Stomach (tissue), 9 donors: Measurements from ENCODE around the gene CDKN2B-AS1. TPM values are rescaled to one million over a fixed set of nuclear protein-coding genes. Genes with fewer than 3 reads are reported as not detected.

Experiments used
- DNase-seq, 2 donors: peaks; one replicate each; pipeline versions ENCODE4 v3.0.0 to v3.0.0-alpha.2; 2013 to 2019
- H3K27ac ChIP-seq, 5 donors: fragments of 200-600 bp in 4 of 5; sonication (generic) in 4 of 5; one replicate each; pipeline ENCODE4 v1.5.1; 2013 to 2019; ENCODE audit warnings: mild to moderate bottlenecking in 1 of 5, moderate library complexity in 1 of 5
- H3K27me3 ChIP-seq, 3 donors: fragments of 200-600 bp; sonication (generic); one replicate each; pipeline ENCODE4 v1.5.1; 2017 to 2019; ENCODE audit warnings: mixed run types in 1 of 3
- H3K36me3 ChIP-seq, 4 donors: fragments of 200-600 bp; sonication (generic); 1 replicate in 3 of 4; 2 replicates in 1 of 4; pipeline ENCODE4 v1.5.1; 2016 to 2019
- H3K4me1 ChIP-seq, 4 donors: fragments of 200-600 bp; sonication (generic); one replicate each; pipeline ENCODE4 v1.5.1; 2016 to 2019
- H3K4me3 ChIP-seq, 4 donors: fragments of 200-600 bp; sonication (generic) in 3 of 4; one replicate each; pipeline ENCODE4 v1.5.1; 2016 to 2019; ENCODE audit warnings: mild to moderate bottlenecking in 1 of 4
- H3K9me3 ChIP-seq, 4 donors: fragments of 200-600 bp; sonication (generic); one replicate each; pipeline ENCODE4 v1.5.1; 2016 to 2019
- CTCF ChIP-seq, 7 experiments: fragments of 450-650 bp in 4 of 7; fragments of 200-600 bp in 3 of 7; sonication (generic) in 3 of 7; IDR thresholded peaks; one replicate each; pipeline ENCODE4 v1.5.1; 2016 to 2019; ENCODE audit warnings: antibody characterized with exemption in 7 of 7, control low read depth in 2 of 7, mild to moderate bottlenecking in 1 of 7
- EP300 ChIP-seq: sonication (generic); formaldehyde crosslinking; IDR thresholded peaks from one replicate; pipeline ENCODE4 v1.6.1; 2017; ENCODE audit warnings: antibody characterized with exemption
- POLR2A ChIP-seq, 4 donors: fragments of 450-650 bp; IDR thresholded peaks; one replicate each; pipeline ENCODE4 v1.6.1; 2016; ENCODE audit warnings: antibody characterized with exemption in 4 of 4, control low read depth in 2 of 4, mild to moderate bottlenecking in 1 of 4, moderate library complexity in 1 of 4
- POLR2AphosphoS5 ChIP-seq, 3 donors: sonication (generic); formaldehyde crosslinking; IDR thresholded peaks; one replicate each; pipeline ENCODE4 v1.6.1; 2016; ENCODE audit warnings: antibody characterized with exemption in 3 of 3
- WGBS, 5 donors: extraction: QIAGEN DNeasy Blood & Tissue Kit in 3 of 5; methylation state at CpG; one replicate each; pipeline versions ENCODE4 v1.1.5 to v1.1.7; 2013 to 2018; 5-methylcytosine and 5-hydroxymethylcytosine counted together
- intact Hi-C: fragments of 100-400 bp; cut with DNase I; formaldehyde crosslinking; loops from one replicate; pipeline ENCODE4 v1.15.1; 2023; ENCODE audit warnings: low total_unique reads
- polyA plus RNA-seq, 3 donors: library from polyadenylated mRNA; stranded (reverse); fragments of 200-250 nt; gene quantifications; one replicate each; pipeline ENCODE4 v1.2.3, GENCODE V29; 2013
- total RNA-seq, 5 donors: library from RNA; depleted of rRNA; stranded (reverse); fragments of >200 nt; gene quantifications; one replicate each; pipeline versions ENCODE4 v1.1.0 to v1.2.3, GENCODE V29; 2014 to 2016
- donor health status: healthy with polysubstance abuse.
- donor health status: Bipolar disorder and iron deficiency.
- donor health status: healthy.

CDKN2B-AS1 gene
- total and polyA plus RNA-seq, 8 donors = 0.48 to 1.6 (median 1.1) TPM; not detected in 3

GRCh38 chr9:22148876-22149637, 154.5 kb downstream of the CDKN2B-AS1 start:
- no peak for TF ChIP-seq EP300
- TF ChIP-seq CTCF (IDR thresholded peaks at IDR 0.05) = no peak
- TF ChIP-seq POLR2AphosphoS5 (IDR thresholded peaks at IDR 0.05) = no peak
- TF ChIP-seq POLR2A (IDR thresholded peaks at IDR 0.05) = no peak
- Histone ChIP-seq H3K9me3 (no peaks in the 10 kb centered on the region), H3K4me3 (no peak overlapping the region), H3K4me1 (no peaks in the 10 kb centered on the region), H3K27me3 (no peaks in the 10 kb centered on the region), H3K36me3 (no peaks in the 10 kb centered on the region), H3K27ac (no peak overlapping the region)
- intact Hi-C loops = no loop called here
- DNase-seq = no peak

GRCh38 chr9:22154064-22154463, 159.5 kb downstream of the CDKN2B-AS1 start:
- no peak for TF ChIP-seq POLR2AphosphoS5 (IDR thresholded peaks at IDR 0.05)
- TF ChIP-seq POLR2A (IDR thresholded peaks at IDR 0.05) = no peak
- TF ChIP-seq CTCF (IDR thresholded peaks at IDR 0.05) = no peak
- TF ChIP-seq EP300 = no peak
- no peak overlapping the region for H3K4me3 ChIP-seq
- intact Hi-C loops = no loop called here

GRCh38 chr9:22156586-22156985, 162.0 kb downstream of the CDKN2B-AS1 start:
- no peak overlapping the region for H3K27ac ChIP-seq
- H3K9me3 ChIP-seq = no peaks in the 10 kb centered on the region
- H3K36me3 ChIP-seq = no peaks in the 10 kb centered on the region
- peaks cover 0 to 21% (median 11%) of the 10 kb centered on the region in 4 donors for H3K4me1 ChIP-seq
- no peaks in the 10 kb centered on the region for H3K27me3 ChIP-seq
- DNase-seq = no peak
- 91 to 99% (median 94%) methylated on average over 6 of the region's 6 CpGs for WGBS, 5 donors
- no peak overlapping the region for H3K4me3 ChIP-seq
- intact Hi-C loops = no loop called here
- no peak for TF ChIP-seq EP300
- no peak for TF ChIP-seq POLR2AphosphoS5 (IDR thresholded peaks at IDR 0.05)
- no peak for TF ChIP-seq POLR2A (IDR thresholded peaks at IDR 0.05)
- no peak for TF ChIP-seq CTCF (IDR thresholded peaks at IDR 0.05)

More at GRCh38 chr9:22154064-22154463, 159.5 kb downstream of the CDKN2B-AS1 start:
- Histone ChIP-seq H3K27ac (no peak overlapping the region), H3K9me3 (no peaks in the 10 kb centered on the region), H3K36me3 (no peaks in the 10 kb centered on the region), H3K27me3 (no peaks in the 10 kb centered on the region), H3K4me1 (peaks cover 0 to 13% (median 7%) of the 10 kb centered on the region in 4 donors)
- DNase-seq = no peak
- WGBS, 5 donors = 92 to 99% (median 97%) methylated on average over 2 to 10 of the region's 10 CpGs; no CpG with 5 or more reads in 1 of the 5 donors

- no peak overlapping the region for H3K27ac ChIP-seq
- H3K9me3 ChIP-seq = no peaks in the 10 kb centered on the region
- TF ChIP-seq POLR2AphosphoS5 (IDR thresholded peaks at IDR 0.05) = no peak
- no peak for TF ChIP-seq EP300
- TF ChIP-seq POLR2A (IDR thresholded peaks at IDR 0.05) = no peak
- TF ChIP-seq CTCF (IDR thresholded peaks at IDR 0.05) = no peak
- no peaks in the 10 kb centered on the region for H3K27me3 ChIP-seq
- intact Hi-C loops = no loop called here
- no peaks in the 10 kb centered on the region for H3K36me3 ChIP-seq
- H3K4me1 ChIP-seq = peaks cover 0 to 21% (median 11%) of the 10 kb centered on the region in 4 donors
- no peak overlapping the region for H3K4me3 ChIP-seq
- no peak for DNase-seq
These were observed 162.7 kb downstream of the CDKN2B-AS1 start for GRCh38 chr9:22157276-22157675.
